Large intestine (tissue), 3 donors: ENCODE results near the gene RLN3. TPM values are rescaled to one million over a fixed set of nuclear protein-coding genes. Genes with fewer than 3 reads are reported as not detected.
A peak's percentile ranks its signal among the peaks of the same experiment; 100 is the strongest.

ENCODE experiments used
- DNase-seq, 2 donors: peaks; one replicate each; pipeline versions ENCODE4 v3.0.0 to v3.0.0-alpha.2; 2013
- H3K27ac ChIP-seq: one replicate; pipeline ENCODE4 v1.5.1; 2013; ENCODE audit warnings: low read length
- H3K27me3 ChIP-seq: 2 replicates; pipeline ENCODE4 v1.6.1; 2013; ENCODE audit warnings: low read length; ENCODE audit not compliant: control insufficient read depth, insufficient read depth
- H3K36me3 ChIP-seq: 2 replicates; pipeline ENCODE4 v1.6.1; 2013; ENCODE audit warnings: low read length; ENCODE audit not compliant: control insufficient read depth, insufficient read depth
- H3K4me1 ChIP-seq: one replicate; pipeline ENCODE4 v1.6.1; 2013; ENCODE audit warnings: low read length; ENCODE audit not compliant: control insufficient read depth, insufficient read depth
- H3K4me3 ChIP-seq: one replicate; pipeline ENCODE4 v1.5.1; 2013; ENCODE audit warnings: low read length
- H3K9me3 ChIP-seq: one replicate; pipeline ENCODE4 v1.6.1; 2013; ENCODE audit warnings: mild to moderate bottlenecking, low read depth, low read length, moderate library complexity; ENCODE audit not compliant: control insufficient read depth
- WGBS: methylation state at CpG from one replicate; pipeline ENCODE4 v1.1.5; 2013; ENCODE audit warnings: low lambda C conversion rate; ENCODE audit not compliant: insufficient coverage; 5-methylcytosine and 5-hydroxymethylcytosine counted together
- polyA plus RNA-seq: library from polyadenylated mRNA; unstranded; fragments of 120-200 nt; gene quantifications from one replicate; pipeline ENCODE4 v1.2.1, GENCODE V29; 2013

The RLN3 gene
- polyA plus RNA-seq, 1 donor = 0.31 TPM

GRCh38 chr19:14054721-14055120, 26.8 kb downstream of the RLN3 start:
- Histone ChIP-seq H3K4me1 (peaks cover 8% of the 10 kb centered on the region), H3K27me3 (peaks cover 23% of the 10 kb centered on the region), H3K4me3 (no peak overlapping the region), H3K27ac (no peak overlapping the region), H3K9me3 (peaks cover 7% of the 10 kb centered on the region), H3K36me3 (peaks cover 5% of the 10 kb centered on the region)
- WGBS = no CpG with 5 or more reads among the region's 11 CpGs
- DNase-seq = no peak

- H3K4me1 ChIP-seq = peaks cover 13% of the 10 kb centered on the region
- H3K9me3 ChIP-seq = peaks cover 7% of the 10 kb centered on the region
- peaks cover 5% of the 10 kb centered on the region for H3K36me3 ChIP-seq
- H3K4me3 ChIP-seq = no peak overlapping the region
- no peak for DNase-seq
- H3K27me3 ChIP-seq = peaks cover 23% of the 10 kb centered on the region
- no peak overlapping the region for H3K27ac ChIP-seq
- WGBS = 80% methylated on average over 1 of the region's 3 CpGs
Measured at GRCh38 chr19:14055396-14055795, 27.4 kb downstream of the RLN3 start.

- WGBS = no CpG with 5 or more reads among the region's 10 CpGs
- H3K27me3 ChIP-seq = peaks cover 23% of the 10 kb centered on the region
Measured at GRCh38 chr19:14056069-14056666, 28.2 kb downstream of the RLN3 start.

GRCh38 chr19:14056741-14057356, 28.9 kb downstream of the RLN3 start:
- DNase-seq = no peak
- H3K4me3 ChIP-seq = no peak overlapping the region
- peaks cover 23% of the 10 kb centered on the region for H3K27me3 ChIP-seq
- peaks cover 22% of the 10 kb centered on the region for H3K4me1 ChIP-seq
- peaks cover 3% of the 10 kb centered on the region for H3K36me3 ChIP-seq
- H3K9me3 ChIP-seq = peaks cover 7% of the 10 kb centered on the region
- H3K27ac ChIP-seq = no peak overlapping the region
- no CpG with 5 or more reads among the region's 19 CpGs for WGBS

More at GRCh38 chr19:14056069-14056666, 28.2 kb downstream of the RLN3 start:
- H3K4me3 ChIP-seq = no peak overlapping the region
- H3K4me1 ChIP-seq = peaks cover 16% of the 10 kb centered on the region
- peaks cover 7% of the 10 kb centered on the region for H3K9me3 ChIP-seq
- peaks cover 3% of the 10 kb centered on the region for H3K36me3 ChIP-seq
- no peak overlapping the region for H3K27ac ChIP-seq
- DNase-seq = no peak

GRCh38 chr19:14058182-14059092, 30.5 kb downstream of the RLN3 start:
- no peak overlapping the region for H3K4me3 ChIP-seq

GRCh38 chr19:14059093-14059480, 31.1 kb downstream of the RLN3 start:
- no peak for DNase-seq
- H3K4me1 ChIP-seq = peaks cover 27% of the 10 kb centered on the region
- no peak overlapping the region for H3K4me3 ChIP-seq
- peaks cover 2% of the 10 kb centered on the region for H3K9me3 ChIP-seq
- H3K36me3 ChIP-seq = no peaks in the 10 kb centered on the region
- peaks cover 23% of the 10 kb centered on the region for H3K27me3 ChIP-seq
- no CpG with 5 or more reads among the region's 15 CpGs for WGBS
- H3K27ac ChIP-seq = no peak overlapping the region

More at GRCh38 chr19:14058182-14059092, 30.5 kb downstream of the RLN3 start:
- Histone ChIP-seq H3K9me3 (peaks cover 4% of the 10 kb centered on the region), H3K27me3 (peaks cover 23% of the 10 kb centered on the region), H3K36me3 (no peaks in the 10 kb centered on the region), H3K27ac (no peak overlapping the region), H3K4me1 (peaks cover 27% of the 10 kb centered on the region)
- WGBS = 40% methylated on average over 10 of the region's 17 CpGs
- no peak for DNase-seq

- H3K4me1 ChIP-seq = peaks cover 27% of the 10 kb centered on the region
- H3K9me3 ChIP-seq = peaks cover 2% of the 10 kb centered on the region
- H3K27me3 ChIP-seq = peaks cover 23% of the 10 kb centered on the region
- DNase-seq = peak; percentile 75 to 78
- no peak overlapping the region for H3K27ac ChIP-seq
- WGBS = no CpG with 5 or more reads among the region's 8 CpGs
- no peaks in the 10 kb centered on the region for H3K36me3 ChIP-seq
- no peak overlapping the region for H3K4me3 ChIP-seq
Measured at GRCh38 chr19:14059652-14060155, 31.8 kb downstream of the RLN3 start.

- Histone ChIP-seq H3K4me1 (peaks cover 27% of the 10 kb centered on the region), H3K36me3 (no peaks in the 10 kb centered on the region), H3K27ac (no peak overlapping the region), H3K9me3 (peaks cover 2% of the 10 kb centered on the region), H3K27me3 (peaks cover 23% of the 10 kb centered on the region), H3K4me3 (no peak overlapping the region)
- WGBS = no CpG with 5 or more reads among the region's 9 CpGs
- DNase-seq = peak in 1 of 2 donors; percentile 53
Measured at GRCh38 chr19:14061081-14061749, 33.3 kb downstream of the RLN3 start.

- no CpG with 5 or more reads among the region's 19 CpGs for WGBS
- Histone ChIP-seq H3K27ac (no peak within 1 kb of the TSS), H3K36me3 (no peaks in the 10 kb centered on the region), H3K4me1 (peaks cover 27% of the 10 kb centered on the region), H3K27me3 (peaks cover 22% of the 10 kb centered on the region), H3K4me3 (no peak within 1 kb of the TSS), H3K9me3 (peaks cover 2% of the 10 kb centered on the region)
- DNase-seq = peak in 1 of 2 donors; percentile 62
Measured at GRCh38 chr19:14061751-14062557, 34.0 kb downstream of the RLN3 start, which contains the start of gene PALM3. TSS of gene PALM3 (minus strand) at chr19:14062076. CDS start at chr19:14061980, 96 bp downstream.
